ENCODE results near the gene DNLZ.

DNLZ gene

GRCh38 chr9:136364942-136365774 is 1.6 kb upstream of the DNLZ start:
- Histone ChIP-seq H3K36me3 (ENCODE audit: control insufficient read depth, low read length) (no peaks in the 10 kb centered on the region), H3K27ac (ENCODE audit: low read depth, low read length) (no peak overlapping the region), H3F3A (ENCODE audit: control insufficient read depth, insufficient read depth) (no peaks in the 10 kb centered on the region), H4K20me1 (ENCODE audit: control insufficient read depth, insufficient read depth, low read depth, low read length) (no peaks in the 10 kb centered on the region), H3K79me2 (ENCODE audit: control insufficient read depth, low read length) (peaks cover 5% of the 10 kb centered on the region; the same call in 1 of the 2 replicates), H3K9me3 (ENCODE audit: control insufficient read depth, insufficient read depth, low read length) (no peaks in the 10 kb centered on the region), H3K9me2 (replicated peaks; ENCODE audit: control insufficient read depth, low read length) (no peaks in the 10 kb centered on the region), H3K4me1 (ENCODE audit: control insufficient read depth, low read length) (peaks cover 18% of the 10 kb centered on the region), H3K4me3 (ENCODE audit: low read length) (no peak overlapping the region), H3K4me2 (ENCODE audit: low read length) (no peak overlapping the region), H3K27me3 (ENCODE audit: control insufficient read depth, low read length) (no peaks in the 10 kb centered on the region)
- TF ChIP-seq EZH2phosphoT487 (IDR thresholded peaks at IDR 0.05; ENCODE audit: borderline replicate concordance, low read length) (no peak), CTCF (IDR thresholded peaks at IDR 0.05; ENCODE audit: low read depth, low read length, poor library complexity, severe bottlenecking) (no peak)

- Histone ChIP-seq H3K27ac (ENCODE audit: low read depth, low read length) (no peak overlapping the region), H4K20me1 (ENCODE audit: control insufficient read depth, insufficient read depth, low read depth, low read length) (no peaks in the 10 kb centered on the region)
Measured at GRCh38 chr9:136363949-136364748, 605 bp upstream of the DNLZ start.

GRCh38 chr9:136362450-136362784 is 1.1 kb downstream of the DNLZ start:
- Histone ChIP-seq H4K20me1 (ENCODE audit: control insufficient read depth, insufficient read depth, low read depth, low read length) (no peaks in the 10 kb centered on the region), H3F3A (ENCODE audit: control insufficient read depth, insufficient read depth) (no peaks in the 10 kb centered on the region), H3K4me1 (ENCODE audit: control insufficient read depth, low read length) (peaks cover 18% of the 10 kb centered on the region), H3K9me2 (replicated peaks; ENCODE audit: control insufficient read depth, low read length) (no peaks in the 10 kb centered on the region), H3K9me3 (ENCODE audit: control insufficient read depth, insufficient read depth, low read length) (no peaks in the 10 kb centered on the region), H3K27ac (ENCODE audit: low read depth, low read length) (no peak overlapping the region), H3K4me2 (ENCODE audit: low read length) (peak overlapping the region; percentile 73), H3K36me3 (ENCODE audit: control insufficient read depth, low read length) (no peaks in the 10 kb centered on the region), H3K4me3 (ENCODE audit: low read length) (peak overlapping the region; percentile 82), H3K27me3 (ENCODE audit: control insufficient read depth, low read length) (no peaks in the 10 kb centered on the region), H3K79me2 (ENCODE audit: control insufficient read depth, low read length) (peaks cover 5% of the 10 kb centered on the region; the same call in 1 of the 2 replicates)
- TF ChIP-seq CTCF (IDR thresholded peaks at IDR 0.05; ENCODE audit: low read depth, low read length, poor library complexity, severe bottlenecking) = no peak

More at GRCh38 chr9:136363949-136364748, 605 bp upstream of the DNLZ start:
- no peaks in the 10 kb centered on the region for H3K9me2 ChIP-seq (replicated peaks; ENCODE audit: control insufficient read depth, low read length)
- peak; percentile 33 for TF ChIP-seq CTCF (IDR thresholded peaks at IDR 0.05; ENCODE audit: low read depth, low read length, poor library complexity, severe bottlenecking)
- no peak for TF ChIP-seq EZH2phosphoT487 (IDR thresholded peaks at IDR 0.05; ENCODE audit: borderline replicate concordance, low read length)
- peaks cover 5% of the 10 kb centered on the region; the same call in 1 of the 2 replicates for H3K79me2 ChIP-seq (ENCODE audit: control insufficient read depth, low read length)
- peak overlapping the region; percentile 31; the same call in 1 of the 2 replicates for H3K4me2 ChIP-seq (ENCODE audit: low read length)
- H3F3A ChIP-seq (ENCODE audit: control insufficient read depth, insufficient read depth) = no peaks in the 10 kb centered on the region
- no peaks in the 10 kb centered on the region for H3K36me3 ChIP-seq (ENCODE audit: control insufficient read depth, low read length)
- H3K4me1 ChIP-seq (ENCODE audit: control insufficient read depth, low read length) = peaks cover 18% of the 10 kb centered on the region
- no peaks in the 10 kb centered on the region for H3K9me3 ChIP-seq (ENCODE audit: control insufficient read depth, insufficient read depth, low read length)
- H3K27me3 ChIP-seq (ENCODE audit: control insufficient read depth, low read length) = no peaks in the 10 kb centered on the region
- H3K4me3 ChIP-seq (ENCODE audit: low read length) = peak overlapping the region; percentile 82
